ENCODE measurements around the gene PEX11A.

Gene PEX11A

GRCh38 chr15:89641053-89641452, 49.5 kb downstream of the PEX11A start:
- H2AK5ac ChIP-seq (ENCODE audit: low read length): no peak overlapping the region
- H4K8ac ChIP-seq (ENCODE audit: low read depth, low read length): no peak overlapping the region
- H3K79me1 ChIP-seq (ENCODE audit: low read length): no peaks in the 10 kb centered on the region
- no peaks in the 10 kb centered on the region for H3K27me3 ChIP-seq (ENCODE audit: insufficient read depth, low read length, poor library complexity)
- no peak overlapping the region for H4K5ac ChIP-seq (ENCODE audit: low read length)
- no peak overlapping the region for H2BK5ac ChIP-seq (ENCODE audit: low read length)
- peaks cover 8% of the 10 kb centered on the region for H3K36me3 ChIP-seq (ENCODE audit: control insufficient read depth, insufficient read depth, low read length)
- no peak overlapping the region for H3K23ac ChIP-seq (ENCODE audit: low read length)
- H2BK15ac ChIP-seq (replicated peaks; ENCODE audit: low read depth): no peak overlapping the region
- no CpG with 5 or more reads among the region's 5 CpGs for WGBS (ENCODE audit: extremely low coverage, insufficient coverage, low lambda C conversion rate)
- H3K4me3 ChIP-seq (ENCODE audit: low read length): no peak overlapping the region
- no peak overlapping the region for H3K18ac ChIP-seq (ENCODE audit: low read length)
- H3K4me1 ChIP-seq (ENCODE audit: control insufficient read depth, low read depth, low read length): no peaks in the 10 kb centered on the region
- no peak overlapping the region for H3K9ac ChIP-seq (ENCODE audit: low read length)
- H3K4me2 ChIP-seq (ENCODE audit: low read length): no peak overlapping the region
- no peak overlapping the region for H3K27ac ChIP-seq (ENCODE audit: low read depth, low read length)
- H2BK120ac ChIP-seq (ENCODE audit: low read depth, low read length): no peak overlapping the region
- DNase-seq: no peak
- no peak overlapping the region for H3K4ac ChIP-seq (ENCODE audit: low read depth, low read length)
- no peaks in the 10 kb centered on the region for H3K79me2 ChIP-seq (ENCODE audit: control insufficient read depth, insufficient read depth, low read length)
- H3K56ac ChIP-seq (ENCODE audit: low read length): no peak overlapping the region

- no peaks in the 10 kb centered on the region for H3K4me1 ChIP-seq (ENCODE audit: control insufficient read depth, low read depth, low read length)
These were observed 50.3 kb downstream of the PEX11A start for GRCh38 chr15:89640245-89640644.

GRCh38 chr15:89633585-89633984, 57.0 kb downstream of the PEX11A start:
- Histone ChIP-seq H3K79me1 (ENCODE audit: low read length) (no peaks in the 10 kb centered on the region), H4K5ac (ENCODE audit: low read length) (no peak overlapping the region), H3K4me2 (ENCODE audit: low read length) (no peak overlapping the region), H3K4me1 (ENCODE audit: control insufficient read depth, low read depth, low read length) (no peaks in the 10 kb centered on the region), H2BK15ac (replicated peaks; ENCODE audit: low read depth) (no peak overlapping the region), H4K8ac (ENCODE audit: low read depth, low read length) (no peak overlapping the region), H3K4ac (ENCODE audit: low read depth, low read length) (no peak overlapping the region), H3K27me3 (ENCODE audit: insufficient read depth, low read length, poor library complexity) (no peaks in the 10 kb centered on the region), H2BK5ac (ENCODE audit: low read length) (no peak overlapping the region), H3K18ac (ENCODE audit: low read length) (no peak overlapping the region), H3K4me3 (ENCODE audit: low read length) (no peak overlapping the region), H2AK5ac (ENCODE audit: low read length) (no peak overlapping the region), H3K23ac (ENCODE audit: low read length) (no peak overlapping the region), H3K79me2 (ENCODE audit: control insufficient read depth, insufficient read depth, low read length) (no peaks in the 10 kb centered on the region), H3K56ac (ENCODE audit: low read length) (no peak overlapping the region), H2BK120ac (ENCODE audit: low read depth, low read length) (no peak overlapping the region), H3K27ac (ENCODE audit: low read depth, low read length) (no peak overlapping the region), H3K9ac (ENCODE audit: low read length) (no peak overlapping the region), H3K36me3 (ENCODE audit: control insufficient read depth, insufficient read depth, low read length) (peaks cover 33% of the 10 kb centered on the region)
- no peak for DNase-seq
- no CpG with 5 or more reads among the region's 23 CpGs for WGBS (ENCODE audit: extremely low coverage, insufficient coverage, low lambda C conversion rate)

More at GRCh38 chr15:89640245-89640644, 50.3 kb downstream of the PEX11A start:
- no CpG with 5 or more reads among the region's 5 CpGs for WGBS (ENCODE audit: extremely low coverage, insufficient coverage, low lambda C conversion rate)
- no peak overlapping the region for H3K4me2 ChIP-seq (ENCODE audit: low read length)
- no peak overlapping the region for H4K8ac ChIP-seq (ENCODE audit: low read depth, low read length)
- no peak overlapping the region for H2BK15ac ChIP-seq (replicated peaks; ENCODE audit: low read depth)
- no peak overlapping the region for H3K27ac ChIP-seq (ENCODE audit: low read depth, low read length)
- H3K79me2 ChIP-seq (ENCODE audit: control insufficient read depth, insufficient read depth, low read length): no peaks in the 10 kb centered on the region
- no peak overlapping the region for H3K18ac ChIP-seq (ENCODE audit: low read length)
- H4K5ac ChIP-seq (ENCODE audit: low read length): no peak overlapping the region
- no peak overlapping the region for H3K4me3 ChIP-seq (ENCODE audit: low read length)
- no peak overlapping the region for H2AK5ac ChIP-seq (ENCODE audit: low read length)
- H3K4ac ChIP-seq (ENCODE audit: low read depth, low read length): no peak overlapping the region
- H3K36me3 ChIP-seq (ENCODE audit: control insufficient read depth, insufficient read depth, low read length): peaks cover 6% of the 10 kb centered on the region
- no peak for DNase-seq
- no peak overlapping the region for H3K23ac ChIP-seq (ENCODE audit: low read length)
- no peak overlapping the region for H3K9ac ChIP-seq (ENCODE audit: low read length)
- no peak overlapping the region for H2BK5ac ChIP-seq (ENCODE audit: low read length)
- no peaks in the 10 kb centered on the region for H3K27me3 ChIP-seq (ENCODE audit: insufficient read depth, low read length, poor library complexity)
- no peak overlapping the region for H2BK120ac ChIP-seq (ENCODE audit: low read depth, low read length)
- no peaks in the 10 kb centered on the region for H3K79me1 ChIP-seq (ENCODE audit: low read length)
- H3K56ac ChIP-seq (ENCODE audit: low read length): no peak overlapping the region

GRCh38 chr15:89632563-89633430, 57.8 kb downstream of the PEX11A start:
- no peak overlapping the region for H2BK5ac ChIP-seq (ENCODE audit: low read length)
- H3K79me1 ChIP-seq (ENCODE audit: low read length): no peaks in the 10 kb centered on the region
- no peaks in the 10 kb centered on the region for H3K79me2 ChIP-seq (ENCODE audit: control insufficient read depth, insufficient read depth, low read length)
- no peak for DNase-seq
- WGBS (ENCODE audit: extremely low coverage, insufficient coverage, low lambda C conversion rate): no CpG with 5 or more reads among the region's 18 CpGs
- H3K27me3 ChIP-seq (ENCODE audit: insufficient read depth, low read length, poor library complexity): no peaks in the 10 kb centered on the region
- no peak overlapping the region for H4K5ac ChIP-seq (ENCODE audit: low read length)
- H2AK5ac ChIP-seq (ENCODE audit: low read length): no peak overlapping the region
- no peak overlapping the region for H4K8ac ChIP-seq (ENCODE audit: low read depth, low read length)
- H3K4ac ChIP-seq (ENCODE audit: low read depth, low read length): no peak overlapping the region
- H2BK15ac ChIP-seq (replicated peaks; ENCODE audit: low read depth): no peak overlapping the region
- no peak overlapping the region for H3K4me3 ChIP-seq (ENCODE audit: low read length)
- H3K36me3 ChIP-seq (ENCODE audit: control insufficient read depth, insufficient read depth, low read length): peaks cover 40% of the 10 kb centered on the region
- H3K27ac ChIP-seq (ENCODE audit: low read depth, low read length): no peak overlapping the region
- H3K56ac ChIP-seq (ENCODE audit: low read length): no peak overlapping the region
- no peak overlapping the region for H3K18ac ChIP-seq (ENCODE audit: low read length)
- no peak overlapping the region for H3K23ac ChIP-seq (ENCODE audit: low read length)
- no peak overlapping the region for H3K9ac ChIP-seq (ENCODE audit: low read length)
- H3K4me1 ChIP-seq (ENCODE audit: control insufficient read depth, low read depth, low read length): no peaks in the 10 kb centered on the region
- H3K4me2 ChIP-seq (ENCODE audit: low read length): no peak overlapping the region
- no peak overlapping the region for H2BK120ac ChIP-seq (ENCODE audit: low read depth, low read length)

- Histone ChIP-seq H3K4ac (ENCODE audit: low read depth, low read length) (no peak overlapping the region), H3K27me3 (ENCODE audit: insufficient read depth, low read length, poor library complexity) (no peaks in the 10 kb centered on the region), H3K23ac (ENCODE audit: low read length) (no peak overlapping the region), H2BK15ac (replicated peaks; ENCODE audit: low read depth) (no peak overlapping the region), H3K9ac (ENCODE audit: low read length) (no peak overlapping the region), H3K36me3 (ENCODE audit: control insufficient read depth, insufficient read depth, low read length) (peaks cover 46% of the 10 kb centered on the region), H2AK5ac (ENCODE audit: low read length) (no peak overlapping the region), H3K27ac (ENCODE audit: low read depth, low read length) (no peak overlapping the region), H2BK120ac (ENCODE audit: low read depth, low read length) (no peak overlapping the region), H3K79me1 (ENCODE audit: low read length) (no peaks in the 10 kb centered on the region), H3K18ac (ENCODE audit: low read length) (no peak overlapping the region), H4K5ac (ENCODE audit: low read length) (no peak overlapping the region), H2BK5ac (ENCODE audit: low read length) (no peak overlapping the region), H3K4me3 (ENCODE audit: low read length) (no peak overlapping the region), H3K79me2 (ENCODE audit: control insufficient read depth, insufficient read depth, low read length) (no peaks in the 10 kb centered on the region), H3K4me2 (ENCODE audit: low read length) (no peak overlapping the region), H3K4me1 (ENCODE audit: control insufficient read depth, low read depth, low read length) (no peaks in the 10 kb centered on the region), H3K56ac (ENCODE audit: low read length) (no peak overlapping the region), H4K8ac (ENCODE audit: low read depth, low read length) (no peak overlapping the region)
- DNase-seq: no peak
- WGBS (ENCODE audit: extremely low coverage, insufficient coverage, low lambda C conversion rate): no CpG with 5 or more reads among the region's 10 CpGs
These were observed 58.7 kb downstream of the PEX11A start for GRCh38 chr15:89631902-89632264.

Data from mesendoderm (in vitro differentiated cells).